CD4-positive, alpha-beta T cell treated with Interleukin-1 beta for 1 hour (primary cell): ENCODE data around the gene ZBTB37.
"Not testable (repeated sequence)": the region's sequence is repeated elsewhere in the genome, so short reads cannot be mapped to it uniquely, and the experiment has no call there.

Experiments used
- DNase-seq, 2 donors: peaks; one replicate each; pipeline ENCODE4 v3.0.0-alpha.2; 2020 to 2022

ZBTB37 gene

GRCh38 chr1:173915596-173915995 is 47.4 kb downstream of the ZBTB37 start:
- no peak for DNase-seq

GRCh38 chr1:173916667-173917066 is 48.5 kb downstream of the ZBTB37 start:
- DNase-seq: no peak

GRCh38 chr1:173917149-173917548 is 49.0 kb downstream of the ZBTB37 start, which contains the start of gene SERPINC1:
SERPINC1 (minus strand) TSS chr1:173917327; CDS start chr1:173917259, 68 bp downstream.
- DNase-seq: no peak

- DNase-seq: no peak
These were observed 49.7 kb downstream of the ZBTB37 start for GRCh38 chr1:173917635-173918493.

DNA sequence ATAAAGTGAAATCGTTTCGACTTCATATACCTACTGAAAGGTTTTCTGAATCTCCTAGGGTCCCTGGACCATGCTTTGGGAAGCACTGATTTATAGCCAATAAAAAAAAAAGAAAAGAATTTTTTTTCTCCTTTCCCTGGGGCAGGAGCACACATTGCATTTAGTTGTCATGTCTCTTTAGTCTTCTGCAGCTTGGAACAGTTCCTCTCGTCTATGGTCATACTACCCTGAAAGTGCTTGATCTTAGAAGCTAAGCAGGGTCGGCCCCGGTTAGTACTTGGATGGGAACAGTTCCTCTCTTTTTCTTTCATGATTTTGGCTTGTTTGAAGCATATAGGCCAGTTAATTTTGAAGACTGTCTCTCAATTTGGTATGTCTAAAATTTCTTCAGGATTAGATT is 52.7 kb downstream of the ZBTB37 start:
- DNase-seq: no peak

DNA sequence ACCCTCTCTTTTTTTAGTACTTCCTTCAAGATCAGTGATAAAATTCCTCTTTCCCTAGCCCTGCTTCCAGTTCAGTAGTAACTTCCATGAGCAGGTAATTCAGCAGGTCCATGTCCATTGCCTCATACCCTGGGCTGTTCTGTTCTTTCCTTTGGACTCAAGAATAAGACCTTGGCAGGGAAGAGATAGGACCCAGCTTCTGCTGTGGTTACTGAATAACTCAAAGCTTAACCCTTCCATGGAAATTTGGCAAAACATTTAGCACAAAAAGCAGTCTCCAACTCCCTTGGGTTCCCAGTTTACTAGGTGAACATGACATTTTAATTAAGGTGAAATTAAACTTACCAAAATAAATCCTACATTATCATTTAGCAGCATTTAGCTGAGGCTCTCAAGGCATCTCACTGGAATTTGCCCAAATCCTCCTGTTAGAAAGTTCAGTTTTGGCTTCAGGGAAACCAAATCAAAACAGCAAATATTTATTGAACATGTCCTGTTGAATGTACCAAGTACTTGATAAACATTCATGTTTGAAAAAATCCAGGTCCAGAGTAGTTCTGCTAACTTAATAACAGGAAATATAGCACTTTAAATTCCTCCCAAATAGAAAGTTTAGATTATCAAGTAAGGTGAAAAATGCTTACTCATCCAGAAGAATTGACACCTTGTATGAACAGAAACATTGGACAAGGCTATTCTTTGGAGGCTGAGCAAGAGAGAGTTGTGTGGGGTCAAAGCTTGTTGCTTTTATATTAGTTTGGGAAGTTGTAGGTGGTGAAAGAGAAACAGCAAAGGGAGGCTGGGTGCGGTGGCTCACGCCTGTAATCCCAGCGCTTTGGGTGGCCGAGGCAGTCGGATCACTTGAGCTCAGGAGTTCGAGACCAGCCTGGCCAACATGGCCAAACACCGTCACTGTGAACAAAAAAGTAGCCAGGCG is 57.4 kb downstream of the ZBTB37 start:
- DNase-seq: no peak

GRCh38 chr1:173930541-173930940 is 62.4 kb downstream of the ZBTB37 start:
- not testable (repeated sequence) for DNase-seq

DNA sequence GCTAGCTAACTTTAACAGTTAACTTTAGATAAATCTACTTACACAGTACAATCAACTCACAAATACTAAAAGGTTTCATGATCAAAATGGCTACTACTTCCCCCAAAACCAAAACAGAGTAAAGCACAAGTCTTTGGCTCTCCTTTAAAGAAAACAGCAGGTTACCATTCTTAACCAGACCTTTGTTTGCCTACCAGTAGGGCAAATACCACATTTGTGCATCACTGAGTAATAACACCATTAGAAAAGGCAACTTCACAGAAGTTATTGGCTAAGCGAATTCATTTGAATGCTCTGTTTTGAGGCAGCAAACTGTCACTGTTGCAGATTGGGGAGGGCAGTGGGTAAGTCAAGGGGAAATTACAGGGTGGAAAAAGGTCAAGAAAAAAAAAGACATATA is 66.3 kb downstream of the ZBTB37 start:
- no peak for DNase-seq

DNA sequence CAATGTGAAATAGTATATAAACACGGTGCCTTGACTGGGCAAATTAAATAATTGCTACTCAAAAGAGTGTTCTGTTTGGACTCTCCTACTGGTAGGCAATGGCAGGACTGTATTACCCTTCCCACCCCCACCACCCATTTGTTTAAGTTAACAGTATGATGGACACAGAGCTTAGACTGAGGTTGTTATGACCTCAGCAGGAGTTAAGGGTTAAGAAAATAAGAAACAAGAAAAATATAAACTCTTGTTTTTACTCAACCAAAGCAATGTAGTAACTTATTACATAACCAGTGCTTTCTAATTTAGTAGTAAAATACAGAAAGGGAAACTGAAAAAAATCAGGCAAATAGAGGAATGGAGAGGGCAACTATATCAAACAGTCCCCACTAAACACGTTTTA is 68.9 kb downstream of the ZBTB37 start:
- DNase-seq: no peak

DNA sequence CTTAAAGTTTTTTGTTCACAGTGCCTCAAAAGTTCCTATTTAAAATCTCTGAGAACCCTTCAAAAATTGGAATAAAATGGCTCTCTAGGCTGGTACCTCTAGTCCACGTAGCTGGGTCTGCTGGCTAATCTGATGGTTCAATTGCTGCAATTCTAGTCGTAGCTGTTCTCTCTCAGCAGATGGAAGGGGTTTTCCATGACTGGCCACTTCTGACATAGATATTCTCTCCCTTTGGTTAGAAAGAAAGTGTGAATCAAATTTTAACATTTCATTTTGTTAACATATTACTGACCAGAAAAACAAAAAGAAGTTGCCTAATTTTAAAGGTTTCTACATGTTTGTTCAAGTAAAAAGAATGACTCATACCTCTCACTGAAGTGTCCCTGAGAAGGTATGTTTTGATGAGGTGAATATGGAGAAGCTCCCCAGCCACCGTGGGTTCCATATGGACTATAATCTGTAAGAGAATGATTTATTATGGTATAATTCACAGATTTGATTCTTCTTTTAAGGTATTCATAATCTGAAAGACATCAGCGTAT is 78.3 kb downstream of the ZBTB37 start:
- no peak for DNase-seq

- no peak for DNase-seq
These were observed 80.4 kb downstream of the ZBTB37 start for GRCh38 chr1:173948594-173948993.
